Ishikawa (cell line): ENCODE measurements around the gene PRSS2.

Experiments
- CEBPB ChIP-seq: IDR thresholded peaks from 2 replicates; pipeline ENCODE4 v1.6.1; 2012
- CREB1 ChIP-seq: IDR thresholded peaks from 2 replicates; pipeline ENCODE4 v1.6.1; 2012; ENCODE audit warnings: low read depth
- EGR1 ChIP-seq: IDR thresholded peaks from 2 replicates; pipeline ENCODE4 v1.6.1; 2012
- EP300 ChIP-seq: IDR thresholded peaks from 2 replicates; pipeline ENCODE4 v1.6.1; 2012; ENCODE audit warnings: borderline replicate concordance
- FOXM1 ChIP-seq: IDR thresholded peaks from 2 replicates; pipeline ENCODE4 v1.6.1; 2012; ENCODE audit warnings: low read depth, borderline replicate concordance
- MAX ChIP-seq: IDR thresholded peaks from 2 replicates; pipeline ENCODE4 v1.6.1; 2012
- NFIC ChIP-seq: IDR thresholded peaks from 2 replicates; pipeline ENCODE4 v1.6.1; 2012
- RAD21 ChIP-seq: IDR thresholded peaks from 2 replicates; pipeline ENCODE4 v1.6.1; 2012; ENCODE audit warnings: low read depth
- TAF1 ChIP-seq: IDR thresholded peaks from 2 replicates; pipeline ENCODE4 v1.6.1; 2012; ENCODE audit warnings: low read depth, mild to moderate bottlenecking
- TCF12 ChIP-seq: IDR thresholded peaks from 2 replicates; pipeline ENCODE4 v1.6.1; 2012; ENCODE audit warnings: low read depth
- TEAD4 ChIP-seq: IDR thresholded peaks from 2 replicates; pipeline ENCODE4 v1.6.1; 2012
- USF1 ChIP-seq: IDR thresholded peaks from 2 replicates; pipeline ENCODE4 v1.6.1; 2012
- YY1 ChIP-seq: IDR thresholded peaks from 2 replicates; pipeline ENCODE4 v1.6.1; 2012; ENCODE audit warnings: low read depth
- ZBTB7A ChIP-seq: IDR thresholded peaks from 2 replicates; pipeline ENCODE4 v1.6.1; 2012; ENCODE audit warnings: low read depth
- TF ChIP-seq, protein P1 (sequence below): IDR thresholded peaks from 2 replicates; pipeline ENCODE4 v1.6.1; 2012; ENCODE audit warnings: low read depth, mild to moderate bottlenecking

The PRSS2 gene

GRCh38 chr7:142745091-142745635, 25.6 kb upstream of the PRSS2 start:
- TF ChIP-seq NFIC: no peak
- no peak for TF ChIP-seq EP300
- no peak for TF ChIP-seq YY1
- no peak for TF ChIP-seq USF1
- no peak for TF ChIP-seq CREB1
- TF ChIP-seq FOXM1: no peak
- TF ChIP-seq TEAD4: no peak
- no peak for TF ChIP-seq TAF1
- TF ChIP-seq RAD21: no peak
- TF ChIP-seq MAX: no peak
- TF ChIP-seq EGR1: no peak
- no peak for TF ChIP-seq ZBTB7A
- TF ChIP-seq, protein P1, sequence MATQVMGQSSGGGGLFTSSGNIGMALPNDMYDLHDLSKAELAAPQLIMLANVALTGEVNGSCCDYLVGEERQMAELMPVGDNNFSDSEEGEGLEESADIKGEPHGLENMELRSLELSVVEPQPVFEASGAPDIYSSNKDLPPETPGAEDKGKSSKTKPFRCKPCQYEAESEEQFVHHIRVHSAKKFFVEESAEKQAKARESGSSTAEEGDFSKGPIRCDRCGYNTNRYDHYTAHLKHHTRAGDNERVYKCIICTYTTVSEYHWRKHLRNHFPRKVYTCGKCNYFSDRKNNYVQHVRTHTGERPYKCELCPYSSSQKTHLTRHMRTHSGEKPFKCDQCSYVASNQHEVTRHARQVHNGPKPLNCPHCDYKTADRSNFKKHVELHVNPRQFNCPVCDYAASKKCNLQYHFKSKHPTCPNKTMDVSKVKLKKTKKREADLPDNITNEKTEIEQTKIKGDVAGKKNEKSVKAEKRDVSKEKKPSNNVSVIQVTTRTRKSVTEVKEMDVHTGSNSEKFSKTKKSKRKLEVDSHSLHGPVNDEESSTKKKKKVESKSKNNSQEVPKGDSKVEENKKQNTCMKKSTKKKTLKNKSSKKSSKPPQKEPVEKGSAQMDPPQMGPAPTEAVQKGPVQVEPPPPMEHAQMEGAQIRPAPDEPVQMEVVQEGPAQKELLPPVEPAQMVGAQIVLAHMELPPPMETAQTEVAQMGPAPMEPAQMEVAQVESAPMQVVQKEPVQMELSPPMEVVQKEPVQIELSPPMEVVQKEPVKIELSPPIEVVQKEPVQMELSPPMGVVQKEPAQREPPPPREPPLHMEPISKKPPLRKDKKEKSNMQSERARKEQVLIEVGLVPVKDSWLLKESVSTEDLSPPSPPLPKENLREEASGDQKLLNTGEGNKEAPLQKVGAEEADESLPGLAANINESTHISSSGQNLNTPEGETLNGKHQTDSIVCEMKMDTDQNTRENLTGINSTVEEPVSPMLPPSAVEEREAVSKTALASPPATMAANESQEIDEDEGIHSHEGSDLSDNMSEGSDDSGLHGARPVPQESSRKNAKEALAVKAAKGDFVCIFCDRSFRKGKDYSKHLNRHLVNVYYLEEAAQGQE: no peak

DNA sequence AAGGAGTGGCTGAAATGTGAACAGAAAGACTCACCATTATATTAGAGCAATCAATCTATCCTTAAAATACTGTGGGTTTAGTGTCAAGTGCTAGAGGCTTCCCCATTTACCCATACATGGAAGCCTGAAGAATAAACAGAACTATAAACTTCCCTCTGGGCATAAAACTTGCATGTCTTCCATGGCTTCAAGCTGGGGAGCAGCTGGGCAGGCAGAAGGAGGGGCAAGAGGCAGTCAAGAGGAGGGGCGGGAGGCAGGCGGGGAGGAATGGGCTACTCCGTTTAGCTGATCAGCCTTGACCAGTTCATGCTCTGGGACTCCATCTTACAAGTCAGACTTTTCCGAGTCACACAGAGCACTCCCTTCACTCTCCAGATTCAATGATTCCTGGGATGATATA, 25.0 kb upstream of the PRSS2 start:
- TF ChIP-seq TAF1 (no peak), USF1 (no peak), CREB1 (no peak), FOXM1 (no peak), NFIC (no peak), YY1 (no peak), RAD21 (no peak), EGR1 (no peak), TCF12 (no peak), ZBTB7A (no peak)

DNA sequence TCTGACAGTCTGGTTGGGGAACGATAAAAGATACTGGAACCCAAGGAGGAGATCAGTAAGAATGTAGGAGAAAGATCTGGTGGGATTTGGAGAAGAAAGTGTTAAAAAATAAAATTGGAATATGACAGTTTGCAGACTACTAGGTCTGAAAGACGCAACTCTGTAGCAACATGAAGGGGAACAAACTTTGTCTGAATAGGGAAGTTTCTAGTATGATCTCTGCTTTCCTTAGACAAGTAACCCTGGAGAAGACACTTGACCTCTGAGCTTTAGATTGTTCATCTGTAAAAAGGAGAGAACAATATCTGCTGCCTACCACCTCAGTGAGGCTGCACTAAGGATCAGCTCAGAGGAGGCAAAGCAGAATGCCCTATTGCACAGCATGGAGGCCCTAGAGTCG, 24.5 kb upstream of the PRSS2 start:
- no peak for TF ChIP-seq TAF1
- TF ChIP-seq ZBTB7A: no peak
- no peak for TF ChIP-seq CREB1

DNA sequence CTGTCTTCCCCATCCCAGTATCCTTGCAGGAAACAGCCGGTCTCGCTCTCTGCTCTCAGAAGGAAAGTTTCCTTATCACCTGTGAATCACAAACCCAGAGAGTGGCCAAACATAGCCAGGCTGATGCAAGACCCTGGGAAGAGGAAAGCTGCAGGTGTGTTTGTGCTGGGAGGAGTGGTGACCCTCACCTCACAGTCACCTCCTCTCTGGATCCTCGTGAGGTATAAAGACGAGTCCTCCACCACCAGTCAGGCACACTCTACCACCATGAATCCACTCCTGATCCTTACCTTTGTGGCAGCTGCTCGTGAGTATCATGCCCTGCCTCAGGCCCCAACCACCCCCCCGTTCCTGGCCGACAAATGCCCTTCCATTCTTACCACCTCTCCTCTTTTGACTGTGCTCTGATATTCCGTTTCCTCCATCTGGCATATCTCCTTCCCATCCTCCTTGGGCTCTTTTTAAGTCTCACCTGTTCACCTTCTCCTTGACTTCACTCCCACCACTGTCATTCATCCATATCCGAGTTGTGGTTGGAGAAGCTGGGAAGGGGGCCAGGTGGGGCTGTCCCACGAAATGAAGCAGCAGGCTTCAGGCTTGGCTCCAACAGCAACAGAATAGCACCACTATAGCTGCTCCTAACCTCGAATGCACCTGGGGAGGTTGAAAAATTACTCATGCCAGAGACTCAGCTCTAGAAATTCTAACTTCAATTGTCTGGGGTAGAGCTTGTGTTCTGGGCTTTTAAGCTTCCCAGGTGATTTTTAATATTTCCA, 21.4 kb upstream of the PRSS2 start, which contains the start of gene PRSS1:
PRSS1 (plus strand) TSS at position 255 of the 776 bp plus-strand sequence; CDS start at position 268, 13 bp downstream.
- TF ChIP-seq EP300: peak; percentile 88
- TF ChIP-seq EGR1: no peak
- no peak for TF ChIP-seq CREB1
- no peak for TF ChIP-seq TAF1
- peak; percentile 93 for TF ChIP-seq NFIC
- TF ChIP-seq, protein P1: no peak
- no peak for TF ChIP-seq CEBPB
- peak; percentile 77 for TF ChIP-seq FOXM1
- TF ChIP-seq RAD21: no peak
- 0 out of 2 replicates have a peak, but pooled peaks have one; percentile 9 for TF ChIP-seq YY1
- TF ChIP-seq ZBTB7A: no peak
- peak; percentile 95 for TF ChIP-seq TCF12
- TF ChIP-seq MAX: peak; percentile 63
- no peak for TF ChIP-seq USF1
- TF ChIP-seq TEAD4: no peak; the same call in 1 of the 2 replicates

DNA sequence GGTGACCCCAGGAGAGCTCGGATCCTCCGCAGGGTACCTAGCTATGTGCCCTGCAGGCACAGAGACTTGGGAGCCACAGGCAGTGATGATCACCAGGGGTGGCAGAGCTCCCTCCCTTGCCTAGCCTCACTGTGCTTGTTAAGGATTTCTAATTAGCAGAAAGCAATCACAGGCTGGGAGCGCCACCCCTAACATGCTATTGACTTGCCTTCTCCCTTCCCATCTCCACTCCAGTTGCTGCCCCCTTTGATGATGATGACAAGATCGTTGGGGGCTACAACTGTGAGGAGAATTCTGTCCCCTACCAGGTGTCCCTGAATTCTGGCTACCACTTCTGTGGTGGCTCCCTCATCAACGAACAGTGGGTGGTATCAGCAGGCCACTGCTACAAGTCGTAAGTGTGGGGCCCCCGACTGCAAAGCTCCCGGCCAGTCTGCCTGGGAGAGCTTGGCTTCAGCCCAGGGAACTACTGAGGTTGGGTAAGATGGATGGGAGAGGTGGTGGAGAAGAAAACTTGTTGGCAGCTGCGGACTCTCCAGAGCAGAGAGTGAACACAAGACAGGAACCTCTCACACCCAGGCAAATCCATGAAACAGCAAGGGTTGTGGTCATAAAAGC, 20.3 kb upstream of the PRSS2 start:
- no peak for TF ChIP-seq ZBTB7A
- TF ChIP-seq YY1: no peak
- no peak for TF ChIP-seq EGR1
- TF ChIP-seq MAX: no peak
- TF ChIP-seq NFIC: peak; percentile 80
- peak; percentile 19; the same call in 1 of the 2 replicates for TF ChIP-seq CEBPB
- no peak for TF ChIP-seq USF1
- TF ChIP-seq TAF1: no peak
- no peak; the same call in 1 of the 2 replicates for TF ChIP-seq RAD21
- TF ChIP-seq TCF12: peak; percentile 77
- peak; percentile 85 for TF ChIP-seq EP300
- TF ChIP-seq FOXM1: peak; percentile 50; the same call in 1 of the 2 replicates
- TF ChIP-seq, protein P1: no peak
- 0 out of 2 replicates have a peak, but pooled peaks have one; percentile 12 for TF ChIP-seq TEAD4
- no peak for TF ChIP-seq CREB1
